Nephron (organoid): Measurements from ENCODE around the gene KCNS3.

Source experiments
- H3K27ac Mint-ChIP-seq, 3 experiments: 2 replicates each; pipeline ENCODE4 v1.8.0; 2020; ENCODE audit warnings: mixed read lengths in 3 of 3, mild to moderate bottlenecking in 2 of 3, moderate library complexity in 1 of 3
- H3K27me3 Mint-ChIP-seq: 2 replicates; pipeline ENCODE4 v1.8.0; 2021; ENCODE audit warnings: low read depth, mild to moderate bottlenecking, moderate library complexity, mixed read lengths
- H3K36me3 Mint-ChIP-seq: 2 replicates; pipeline ENCODE4 v1.8.0; 2020; ENCODE audit warnings: low read depth, mixed read lengths
- H3K4me1 Mint-ChIP-seq: 2 replicates; pipeline ENCODE4 v1.8.0; 2020; ENCODE audit warnings: mixed read lengths
- H3K4me3 Mint-ChIP-seq, 3 experiments: 2 replicates each; pipeline ENCODE4 v1.8.0; 2020; ENCODE audit warnings: mild to moderate bottlenecking in 3 of 3, mixed read lengths in 3 of 3, moderate library complexity in 2 of 3
- H3K9me3 Mint-ChIP-seq: 2 replicates; pipeline ENCODE4 v1.8.0; 2020; ENCODE audit warnings: mixed read lengths
- CTCF ChIP-seq, 3 experiments: fragments of 200-600 bp; sonication (generic); IDR thresholded peaks; one replicate each; pipeline ENCODE4 v1.5.0; 2021; ENCODE audit warnings: antibody characterized with exemption in 3 of 3; ENCODE audit not compliant: unreplicated experiment in 3 of 3

KCNS3 gene

GRCh38 chr2:17910980-17911379 is 32.5 kb downstream of the KCNS3 start:
- Mint-ChIP-seq H3K27ac (no peak overlapping the region), H3K9me3 (peaks cover 27% of the 10 kb centered on the region), H3K27me3 (peaks cover 4% of the 10 kb centered on the region), H3K4me3 (no peak overlapping the region), H3K4me1 (peaks cover 18% of the 10 kb centered on the region), H3K36me3 (no peaks in the 10 kb centered on the region)
- no peak for TF ChIP-seq CTCF (IDR thresholded peaks at IDR 0.05; ENCODE audit: unreplicated experiment in 3 of 3)

GRCh38 chr2:17911491-17912260 is 33.2 kb downstream of the KCNS3 start:
- Mint-ChIP-seq H3K4me3 (no peak overlapping the region), H3K4me1 (peaks cover 24% of the 10 kb centered on the region), H3K27me3 (peaks cover 4% of the 10 kb centered on the region), H3K36me3 (no peaks in the 10 kb centered on the region), H3K9me3 (peaks cover 21% of the 10 kb centered on the region), H3K27ac (peak overlapping the region in 1 of 3 experiments; percentile 42)
- TF ChIP-seq CTCF (IDR thresholded peaks at IDR 0.05; ENCODE audit: unreplicated experiment in 3 of 3), result no peak

GRCh38 chr2:17912266-17912691 is 33.8 kb downstream of the KCNS3 start:
- Mint-ChIP-seq H3K27me3 (peaks cover 4% of the 10 kb centered on the region), H3K4me3 (no peak overlapping the region), H3K9me3 (peaks cover 16% of the 10 kb centered on the region), H3K4me1 (peaks cover 24% of the 10 kb centered on the region), H3K27ac (peak overlapping the region in 1 of 3 experiments; percentile 42), H3K36me3 (no peaks in the 10 kb centered on the region)
- TF ChIP-seq CTCF (IDR thresholded peaks at IDR 0.05; ENCODE audit: unreplicated experiment in 3 of 3), result no peak

GRCh38 chr2:17915099-17915498 is 36.6 kb downstream of the KCNS3 start:
- no peak overlapping the region for H3K27ac Mint-ChIP-seq
- no peaks in the 10 kb centered on the region for H3K27me3 Mint-ChIP-seq
- peaks cover 4% of the 10 kb centered on the region for H3K9me3 Mint-ChIP-seq
- TF ChIP-seq CTCF (IDR thresholded peaks at IDR 0.05; ENCODE audit: unreplicated experiment in 3 of 3), result no peak
- peaks cover 30% of the 10 kb centered on the region for H3K4me1 Mint-ChIP-seq
- no peak overlapping the region for H3K4me3 Mint-ChIP-seq
- H3K36me3 Mint-ChIP-seq, result no peaks in the 10 kb centered on the region

GRCh38 chr2:17915811-17916518 is 37.5 kb downstream of the KCNS3 start:
- Mint-ChIP-seq H3K4me3 (no peak overlapping the region), H3K27ac (peak overlapping the region in 2 of 3 experiments; percentile 7 to 43), H3K27me3 (no peaks in the 10 kb centered on the region), H3K4me1 (peaks cover 30% of the 10 kb centered on the region), H3K36me3 (no peaks in the 10 kb centered on the region), H3K9me3 (peaks cover 2% of the 10 kb centered on the region)
- TF ChIP-seq CTCF (IDR thresholded peaks at IDR 0.05; ENCODE audit: unreplicated experiment in 3 of 3), result no peak
